ENCODE results near the gene PTPN3. TPM values are rescaled to one million over a fixed set of nuclear protein-coding genes. Genes with fewer than 3 reads are reported as not detected.

Gene PTPN3
- polyA plus RNA-seq, 2 of the 4 experiments (the other 2 are of a cell fraction), result 8.9 to 20.3 TPM

- no peak overlapping the region for H3K27ac ChIP-seq
- no peak overlapping the region for H3K4me2 ChIP-seq
- no peaks in the 10 kb centered on the region for H3K9me3 ChIP-seq
- peaks cover 37% of the 10 kb centered on the region for H3K4me1 ChIP-seq
- H3K4me3 ChIP-seq, result no peak overlapping the region
- WGBS (ENCODE audit: missing lambda C conversion rate), result 82% methylated on average over 7 of the region's 7 CpGs
- TF ChIP-seq TFCP2L1 (CRISPR knock-in tag; IDR thresholded peaks at IDR 0.05) (no peak), JUN (IDR thresholded peaks at IDR 0.05) (no peak), HEYL (CRISPR knock-in tag; IDR thresholded peaks at IDR 0.05) (no peak), HOXB5 (CRISPR knock-in tag; IDR thresholded peaks at IDR 0.05) (no peak), MAFK (IDR thresholded peaks at IDR 0.05; ENCODE audit: partially characterized antibody) (no peak), GATA3 (IDR thresholded peaks at IDR 0.05; ENCODE audit: borderline replicate concordance) (no peak), NR3C1 (IDR thresholded peaks at IDR 0.05) (no peak)
- TF ChIP-seq, protein P1, sequence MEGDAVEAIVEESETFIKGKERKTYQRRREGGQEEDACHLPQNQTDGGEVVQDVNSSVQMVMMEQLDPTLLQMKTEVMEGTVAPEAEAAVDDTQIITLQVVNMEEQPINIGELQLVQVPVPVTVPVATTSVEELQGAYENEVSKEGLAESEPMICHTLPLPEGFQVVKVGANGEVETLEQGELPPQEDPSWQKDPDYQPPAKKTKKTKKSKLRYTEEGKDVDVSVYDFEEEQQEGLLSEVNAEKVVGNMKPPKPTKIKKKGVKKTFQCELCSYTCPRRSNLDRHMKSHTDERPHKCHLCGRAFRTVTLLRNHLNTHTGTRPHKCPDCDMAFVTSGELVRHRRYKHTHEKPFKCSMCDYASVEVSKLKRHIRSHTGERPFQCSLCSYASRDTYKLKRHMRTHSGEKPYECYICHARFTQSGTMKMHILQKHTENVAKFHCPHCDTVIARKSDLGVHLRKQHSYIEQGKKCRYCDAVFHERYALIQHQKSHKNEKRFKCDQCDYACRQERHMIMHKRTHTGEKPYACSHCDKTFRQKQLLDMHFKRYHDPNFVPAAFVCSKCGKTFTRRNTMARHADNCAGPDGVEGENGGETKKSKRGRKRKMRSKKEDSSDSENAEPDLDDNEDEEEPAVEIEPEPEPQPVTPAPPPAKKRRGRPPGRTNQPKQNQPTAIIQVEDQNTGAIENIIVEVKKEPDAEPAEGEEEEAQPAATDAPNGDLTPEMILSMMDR (IDR thresholded peaks at IDR 0.05), result no peak
- TF ChIP-seq, protein P2, sequence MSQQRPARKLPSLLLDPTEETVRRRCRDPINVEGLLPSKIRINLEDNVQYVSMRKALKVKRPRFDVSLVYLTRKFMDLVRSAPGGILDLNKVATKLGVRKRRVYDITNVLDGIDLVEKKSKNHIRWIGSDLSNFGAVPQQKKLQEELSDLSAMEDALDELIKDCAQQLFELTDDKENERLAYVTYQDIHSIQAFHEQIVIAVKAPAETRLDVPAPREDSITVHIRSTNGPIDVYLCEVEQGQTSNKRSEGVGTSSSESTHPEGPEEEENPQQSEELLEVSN (IDR thresholded peaks at IDR 0.05; ENCODE audit: borderline replicate concordance, low read depth), result no peak
- FAIRE-seq (no peak), ATAC-seq (no peak), DNase-seq (ENCODE audit: low read depth in 1 of 2, low spot score in 1 of 2) (no peak)
- ChIA-PET POLR2A (no interaction called here), CTCF (interaction anchor here (1.6 kb wide), 2 partner anchors 42 to 70 kb away, joined by 4 read pairs; no protein-coding TSS in a partner anchor)
These were observed 16.3 kb downstream of the PTPN3 start for GRCh38 chr9:109481856-109482255.

- Histone ChIP-seq H3K27ac (0 out of 6 replicates have a peak overlapping the region, but pooled peaks of 1 of the 2 experiments have one; percentile 19), H3K4me2 (no peak overlapping the region), H3K4me1 (peaks cover 57% of the 10 kb centered on the region), H3K4me3 (no peak overlapping the region), H3K9me3 (no peaks in the 10 kb centered on the region)
- no peak for FAIRE-seq
- CTCF ChIA-PET, result interaction anchor here (1.0 to 1.6 kb wide), 4 partner anchors 10 to 39 kb away, joined by 3 to 4 read pairs (median 4); no protein-coding TSS in a partner anchor
- no peak for DNase-seq (ENCODE audit: low read depth in 1 of 2, low spot score in 1 of 2)
- ATAC-seq, result no peak
- 97% methylated on average over 2 of the region's 2 CpGs for WGBS (ENCODE audit: missing lambda C conversion rate)
- TF ChIP-seq, protein P3, sequence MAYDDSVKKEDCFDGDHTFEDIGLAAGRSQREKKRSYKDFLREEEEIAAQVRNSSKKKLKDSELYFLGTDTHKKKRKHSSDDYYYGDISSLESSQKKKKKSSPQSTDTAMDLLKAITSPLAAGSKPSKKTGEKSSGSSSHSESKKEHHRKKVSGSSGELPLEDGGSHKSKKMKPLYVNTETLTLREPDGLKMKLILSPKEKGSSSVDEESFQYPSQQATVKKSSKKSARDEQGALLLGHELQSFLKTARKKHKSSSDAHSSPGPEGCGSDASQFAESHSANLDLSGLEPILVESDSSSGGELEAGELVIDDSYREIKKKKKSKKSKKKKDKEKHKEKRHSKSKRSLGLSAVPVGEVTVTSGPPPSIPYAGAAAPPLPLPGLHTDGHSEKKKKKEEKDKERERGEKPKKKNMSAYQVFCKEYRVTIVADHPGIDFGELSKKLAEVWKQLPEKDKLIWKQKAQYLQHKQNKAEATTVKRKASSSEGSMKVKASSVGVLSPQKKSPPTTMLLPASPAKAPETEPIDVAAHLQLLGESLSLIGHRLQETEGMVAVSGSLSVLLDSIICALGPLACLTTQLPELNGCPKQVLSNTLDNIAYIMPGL (CRISPR knock-in tag; IDR thresholded peaks at IDR 0.05; ENCODE audit: borderline replicate concordance), result no peak
- POLR2A ChIA-PET, result no interaction called here
These were observed 18.3 kb downstream of the PTPN3 start for GRCh38 chr9:109479822-109480221.

GRCh38 chr9:109478665-109479380, 19.3 kb downstream of the PTPN3 start:
- H3K4me3 ChIP-seq, result no peak overlapping the region
- WGBS (ENCODE audit: missing lambda C conversion rate), result 89% methylated on average over 10 of the region's 10 CpGs
- CTCF ChIA-PET, result interaction anchor here (1.0 to 1.8 kb wide), 5 partner anchors 16 to 43 kb away, joined by 3 to 4 read pairs (median 4); no protein-coding TSS in a partner anchor
- POLR2A ChIA-PET, result interaction anchor here (0.9 to 1.7 kb wide), 2 partner anchors 9 to 19 kb away, joined by 4 to 7 read pairs; partner anchors contain the start of gene PTPN3
- TF ChIP-seq FOSL2 (IDR thresholded peaks at IDR 0.05) (no peak), FOSL2 (CRISPR knock-in tag; IDR thresholded peaks at IDR 0.05) (no peak), HOXB13 (CRISPR knock-in tag; IDR thresholded peaks at IDR 0.05; ENCODE audit: low read depth) (no peak), EP300 (IDR thresholded peaks at IDR 0.05) (no peak)
- FAIRE-seq (no peak), ATAC-seq (no peak), DNase-seq (ENCODE audit: low read depth in 1 of 2, low spot score in 1 of 2) (no peak)
- H3K27ac ChIP-seq, result peak overlapping the region; percentile 83 to 89
- peaks cover 67% of the 10 kb centered on the region for H3K4me1 ChIP-seq
- H3K4me2 ChIP-seq, result 0 out of 3 replicates have a peak overlapping the region, but pooled peaks have one; percentile 81
- no peaks in the 10 kb centered on the region for H3K9me3 ChIP-seq
